Fibroblast of lung (primary cell): ENCODE measurements around the gene FMN1. TPM values are rescaled to one million over a fixed set of nuclear protein-coding genes. Genes with fewer than 3 reads are reported as not detected.

ENCODE experiments used
- DNase-seq, 2 donors: peaks; one replicate each; pipeline versions ENCODE4 v3.0.0 to v3.0.0-alpha.2; 2010; ENCODE audit warnings: low read depth in 2 of 2
- H2AFZ ChIP-seq: 2 replicates; pipeline ENCODE4 v1.5.1; 2012; ENCODE audit warnings: low read length, control low read depth, inconsistent platforms
- H3K27ac ChIP-seq: 2 replicates; pipeline ENCODE4 v1.5.1; 2011; ENCODE audit warnings: low read length, control low read depth; ENCODE audit not compliant: insufficient read depth
- H3K27me3 ChIP-seq: 2 replicates; pipeline ENCODE4 v1.5.1; 2011; ENCODE audit warnings: mild to moderate bottlenecking, low read length; ENCODE audit not compliant: control insufficient read depth, insufficient read depth
- H3K36me3 ChIP-seq: 2 replicates; pipeline ENCODE4 v1.5.1; 2011; ENCODE audit warnings: low read length; ENCODE audit not compliant: control insufficient read depth, insufficient read depth
- H3K4me1 ChIP-seq: 2 replicates; pipeline ENCODE4 v1.5.1; 2011; ENCODE audit warnings: low read length; ENCODE audit not compliant: control insufficient read depth, insufficient read depth; ENCODE audit errors: extremely low read depth
- H3K4me2 ChIP-seq: 2 replicates; pipeline ENCODE4 v1.5.1; 2011; ENCODE audit warnings: low read length, control low read depth; ENCODE audit not compliant: insufficient read depth; ENCODE audit errors: extremely low read depth
- H3K4me3 ChIP-seq, 4 experiments: fragments of 200-600 bp in 1 of 4; sonication (generic) in 1 of 4; replicated peaks in 1 of 4; 2 replicates each; pipeline ENCODE4 v1.5.1; 2011 to 2016; ENCODE audit warnings: low read length in 4 of 4, low read depth in 3 of 4, mild to moderate bottlenecking in 3 of 4, control low read depth in 2 of 4, inconsistent platforms in 1 of 4, mixed read lengths in 1 of 4; ENCODE audit not compliant: insufficient read depth in 1 of 4; ENCODE audit errors: control extremely low read depth in 1 of 4
- H3K79me2 ChIP-seq: 2 replicates; pipeline ENCODE4 v1.5.1; 2012; ENCODE audit warnings: mild to moderate bottlenecking, low read length, inconsistent platforms; ENCODE audit not compliant: control insufficient read depth, insufficient read depth
- H3K9ac ChIP-seq: 2 replicates; pipeline ENCODE4 v1.5.1; 2011; ENCODE audit warnings: mild to moderate bottlenecking, low read length, control low read depth; ENCODE audit not compliant: insufficient read depth
- H3K9me3 ChIP-seq: 2 replicates; pipeline ENCODE4 v1.5.1; 2012; ENCODE audit warnings: low read depth, low read length; ENCODE audit not compliant: control insufficient read depth, insufficient read depth
- H4K20me1 ChIP-seq: 2 replicates; pipeline ENCODE4 v1.5.1; 2011; ENCODE audit warnings: low read length; ENCODE audit not compliant: control insufficient read depth, insufficient read depth; ENCODE audit errors: extremely low read depth
- CTCF ChIP-seq, 2 donors: IDR thresholded peaks in 1 of 2; conservative IDR thresholded peaks in 1 of 2; 1 replicate in 1 of 2; 2 replicates in 1 of 2; pipeline ENCODE4 v1.5.1; 2011 to 2012; ENCODE audit warnings: low read length in 2 of 2, control low read depth in 1 of 2, inconsistent platforms in 1 of 2, low read depth in 1 of 2, mild to moderate bottlenecking in 1 of 2
- EZH2 ChIP-seq: IDR thresholded peaks from 2 replicates; pipeline ENCODE4 v1.5.1; 2012; ENCODE audit warnings: low read length, control low read depth, mild to moderate bottlenecking; ENCODE audit errors: missing control alignments
- polyA plus RNA-seq, 2 donors: library from polyadenylated mRNA; depleted of rRNA in 1 of 2; stranded (reverse) in 1 of 2; unstranded in 1 of 2; fragments of >200 nt; gene quantifications; 2 replicates each; pipeline ENCODE4 v1.2.1, GENCODE V29; 2011 to 2012; ENCODE audit warnings: missing spikeins in 1 of 2
- total RNA-seq: library from RNA; depleted of rRNA; stranded (reverse); fragments of >200 nt; gene quantifications from 2 replicates; pipeline ENCODE4 v1.2.1, GENCODE V29; 2014

The FMN1 gene
- total and polyA plus RNA-seq, 2 donors (not counting 1 experiment from before 2014, with no cell fraction given) = 7.5 to 43.8 TPM

- Histone ChIP-seq H3K79me2 (peaks cover 10% of the 10 kb centered on the region), H3K9me3 (no peaks in the 10 kb centered on the region), H3K27me3 (no peaks in the 10 kb centered on the region), H2AFZ (no peak overlapping the region), H4K20me1 (no peaks in the 10 kb centered on the region), H3K4me1 (peaks cover 9% of the 10 kb centered on the region), H3K36me3 (no peaks in the 10 kb centered on the region), H3K4me2 (no peak overlapping the region), H3K9ac (no peak overlapping the region), H3K4me3 (no peak overlapping the region), H3K27ac (peak overlapping the region; percentile 49)
- TF ChIP-seq EZH2 (no peak), CTCF (conservative IDR thresholded peaks at IDR 0.05 in 1 of 2, IDR thresholded peaks at IDR 0.05 in 1 of 2; ENCODE audit: low read depth in 1 of 2, low read length in 2 of 2) (no peak)
- no peak for DNase-seq
Observed at GRCh38 chr15:33009026-33009425, 185.5 kb downstream of the FMN1 start.

- peaks cover 10% of the 10 kb centered on the region for H3K79me2 ChIP-seq
- H3K4me2 ChIP-seq = no peak overlapping the region
- H3K27ac ChIP-seq = peak overlapping the region; percentile 49
- no peak overlapping the region for H2AFZ ChIP-seq
- H3K9ac ChIP-seq = no peak overlapping the region
- TF ChIP-seq EZH2 = no peak
- no peak for TF ChIP-seq CTCF (conservative IDR thresholded peaks at IDR 0.05 in 1 of 2, IDR thresholded peaks at IDR 0.05 in 1 of 2; ENCODE audit: low read depth in 1 of 2, low read length in 2 of 2)
- no peaks in the 10 kb centered on the region for H4K20me1 ChIP-seq
- no peaks in the 10 kb centered on the region for H3K9me3 ChIP-seq
- no peaks in the 10 kb centered on the region for H3K36me3 ChIP-seq
- peaks cover 9% of the 10 kb centered on the region for H3K4me1 ChIP-seq
- DNase-seq = peak; percentile 80 to 98
- no peaks in the 10 kb centered on the region for H3K27me3 ChIP-seq
- H3K4me3 ChIP-seq = no peak overlapping the region
Observed at GRCh38 chr15:33008284-33008995, 186.1 kb downstream of the FMN1 start.

- H3K79me2 ChIP-seq = peaks cover 7% of the 10 kb centered on the region
- peaks cover 2% of the 10 kb centered on the region for H4K20me1 ChIP-seq
- peak; percentile 57 to 62 for DNase-seq
- no peak overlapping the region for H3K4me2 ChIP-seq
- no peaks in the 10 kb centered on the region for H3K36me3 ChIP-seq
- TF ChIP-seq EZH2 = no peak
- TF ChIP-seq CTCF (conservative IDR thresholded peaks at IDR 0.05 in 1 of 2, IDR thresholded peaks at IDR 0.05 in 1 of 2; ENCODE audit: low read depth in 1 of 2, low read length in 2 of 2) = peak; percentile 35 to 37
- no peak overlapping the region for H3K9ac ChIP-seq
- peaks cover 9% of the 10 kb centered on the region for H3K4me1 ChIP-seq
- H3K4me3 ChIP-seq = no peak overlapping the region
- H2AFZ ChIP-seq = no peak overlapping the region
- no peak overlapping the region for H3K27ac ChIP-seq
- H3K27me3 ChIP-seq = no peaks in the 10 kb centered on the region
- no peaks in the 10 kb centered on the region for H3K9me3 ChIP-seq
Observed at GRCh38 chr15:33007303-33007855, 187.1 kb downstream of the FMN1 start.
